ENCODE results near the gene SPATA6L.

DNA sequence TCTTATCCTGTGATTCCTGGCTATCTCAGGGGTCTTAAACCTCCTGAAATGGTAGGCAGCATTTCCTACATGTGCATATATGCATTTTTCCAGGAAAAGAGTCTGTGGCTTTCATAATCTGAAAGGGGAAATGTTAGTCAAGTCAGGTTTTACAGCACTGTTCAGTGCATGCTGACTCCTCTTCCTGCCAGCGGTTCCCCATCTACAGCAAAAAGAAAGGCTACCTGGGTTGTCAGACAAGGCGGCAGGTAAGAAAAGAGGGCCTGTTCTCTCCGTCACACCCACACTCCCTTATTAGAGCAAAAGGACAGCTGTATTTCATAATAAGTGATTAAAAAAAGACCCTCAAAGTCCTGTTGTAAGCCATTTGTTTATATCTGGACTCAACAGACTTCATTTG lies 4.3 kb upstream of the SPATA6L start:
- TF ChIP-seq CTCF (IDR thresholded peaks at IDR 0.05) (no peak), RAD21 (IDR thresholded peaks at IDR 0.05; ENCODE audit: low read length) (no peak), MXI1 (IDR thresholded peaks at IDR 0.05; ENCODE audit: low read depth, low read length) (no peak), REST (IDR thresholded peaks at IDR 0.05; ENCODE audit: low read depth, low read length) (no peak), CHD2 (IDR thresholded peaks at IDR 0.05; ENCODE audit: low read length, partially characterized antibody) (no peak), POLR2AphosphoS5 (IDR thresholded peaks at IDR 0.05; ENCODE audit: low read depth, low read length) (no peak), EP300 (IDR thresholded peaks at IDR 0.05; ENCODE audit: borderline replicate concordance in 1 of 2, low read depth in 1 of 2, low read length in 1 of 2) (no peak), FOXJ3 (CRISPR knock-in tag; IDR thresholded peaks at IDR 0.05) (no peak)

All from SK-N-SH (cell line).